Parathyroid adenoma (tissue), 2 donors: ENCODE measurements around the gene FRS3.

ENCODE experiments used
- H2AFZ ChIP-seq: fragments of 300-600 bp; sonication (generic); one replicate; pipeline ENCODE4 v1.7.0; 2017; ENCODE audit warnings: antibody characterized with exemption, mild to moderate bottlenecking
- H3K27ac ChIP-seq: fragments of 300-600 bp; sonication (generic); one replicate; pipeline ENCODE4 v1.7.0; 2017
- H3K27me3 ChIP-seq: fragments of 300-600 bp; sonication (generic); one replicate; pipeline ENCODE4 v1.7.0; 2017; ENCODE audit warnings: low read length; ENCODE audit not compliant: control insufficient read depth, insufficient read depth
- H3K36me3 ChIP-seq: fragments of 300-600 bp; sonication (generic); one replicate; pipeline ENCODE4 v1.7.0; 2017; ENCODE audit warnings: low read length; ENCODE audit not compliant: control insufficient read depth, insufficient read depth
- H3K4me1 ChIP-seq: fragments of 300-600 bp; sonication (generic); one replicate; pipeline ENCODE4 v1.7.0; 2017; ENCODE audit warnings: control low read depth
- H3K4me2 ChIP-seq: fragments of 300-600 bp; sonication (generic); one replicate; pipeline ENCODE4 v1.7.0; 2017; ENCODE audit warnings: low read length
- H3K4me3 ChIP-seq: fragments of 300-600 bp; sonication (generic); one replicate; pipeline ENCODE4 v1.7.0; 2017; ENCODE audit warnings: low read depth, low read length
- H3K79me2 ChIP-seq: fragments of 300-600 bp; sonication (generic); one replicate; pipeline ENCODE4 v1.7.0; 2017; ENCODE audit warnings: control low read depth
- H3K9ac ChIP-seq: fragments of 300-600 bp; sonication (generic); one replicate; pipeline ENCODE4 v1.7.0; 2017; ENCODE audit warnings: mild to moderate bottlenecking
- H3K9me3 ChIP-seq: fragments of 300-600 bp; sonication (generic); one replicate; pipeline ENCODE4 v1.7.0; 2017; ENCODE audit warnings: low read length; ENCODE audit not compliant: control insufficient read depth
- CTCF ChIP-seq: fragments of 300-600 bp; sonication (generic); IDR thresholded peaks from one replicate; pipeline ENCODE4 v1.7.0; 2017; ENCODE audit warnings: antibody characterized with exemption, mild to moderate bottlenecking
- donor health status: primary hyperparathyroidism.

FRS3 gene

GRCh38 chr6:41786451-41787218 lies 6.9 kb upstream of the FRS3 start:
- peak overlapping the region; percentile 94 for H3K4me2 ChIP-seq
- H3K79me2 ChIP-seq, result no peaks in the 10 kb centered on the region
- H3K36me3 ChIP-seq, result no peaks in the 10 kb centered on the region
- H3K9ac ChIP-seq, result peak overlapping the region; percentile 10
- H3K9me3 ChIP-seq, result no peaks in the 10 kb centered on the region
- no peaks in the 10 kb centered on the region for H3K27me3 ChIP-seq
- peak overlapping the region; percentile 94 for H2AFZ ChIP-seq
- peak overlapping the region; percentile 92 for H3K27ac ChIP-seq
- H3K4me3 ChIP-seq, result peak overlapping the region; percentile 99
- H3K4me1 ChIP-seq, result peaks cover 6% of the 10 kb centered on the region
- TF ChIP-seq CTCF, result peak; percentile 91

- H3K27ac ChIP-seq, result peak overlapping the region; percentile 11
- H3K4me1 ChIP-seq, result peaks cover 13% of the 10 kb centered on the region
Measured at GRCh38 chr6:41785689-41786450, 6.2 kb upstream of the FRS3 start.

GRCh38 chr6:41785254-41785653 lies 5.6 kb upstream of the FRS3 start:
- no peak overlapping the region for H3K4me2 ChIP-seq
- H3K27ac ChIP-seq, result no peak overlapping the region
- no peak for TF ChIP-seq CTCF
- H3K4me1 ChIP-seq, result peaks cover 13% of the 10 kb centered on the region
- H3K79me2 ChIP-seq, result no peaks in the 10 kb centered on the region
- no peaks in the 10 kb centered on the region for H3K36me3 ChIP-seq
- no peaks in the 10 kb centered on the region for H3K27me3 ChIP-seq
- H3K4me3 ChIP-seq, result no peak overlapping the region
- H3K9ac ChIP-seq, result no peak overlapping the region
- no peaks in the 10 kb centered on the region for H3K9me3 ChIP-seq
- no peak overlapping the region for H2AFZ ChIP-seq

More at GRCh38 chr6:41785689-41786450, 6.2 kb upstream of the FRS3 start:
- Histone ChIP-seq H3K27me3 (no peaks in the 10 kb centered on the region), H3K79me2 (no peaks in the 10 kb centered on the region), H3K4me3 (peak overlapping the region; percentile 99), H3K36me3 (no peaks in the 10 kb centered on the region), H3K9me3 (no peaks in the 10 kb centered on the region), H3K4me2 (peak overlapping the region; percentile 94), H3K9ac (no peak overlapping the region), H2AFZ (peak overlapping the region; percentile 94)
- no peak for TF ChIP-seq CTCF

- Histone ChIP-seq H3K4me3 (no peak overlapping the region), H3K79me2 (no peaks in the 10 kb centered on the region), H3K36me3 (no peaks in the 10 kb centered on the region), H3K4me1 (peaks cover 13% of the 10 kb centered on the region), H3K4me2 (no peak overlapping the region), H3K27me3 (no peaks in the 10 kb centered on the region), H3K9ac (no peak overlapping the region), H2AFZ (no peak overlapping the region), H3K9me3 (no peaks in the 10 kb centered on the region), H3K27ac (no peak overlapping the region)
- TF ChIP-seq CTCF, result no peak
Measured at GRCh38 chr6:41784581-41785171, 5.0 kb upstream of the FRS3 start.
